Osteocyte (in vitro differentiated cells): ENCODE data around the gene SMIM23. TPM values are rescaled to one million over a fixed set of nuclear protein-coding genes. Genes with fewer than 3 reads are reported as not detected.

Experiments used
- DNase-seq: peaks from one replicate; pipeline ENCODE4 v3.0.0; 2021; ENCODE audit warnings: mixed read lengths; ENCODE audit not compliant: unreplicated experiment; ENCODE audit errors: extremely low spot score
- H3K27ac Mint-ChIP-seq: one replicate; pipeline ENCODE4 v1.8.0; 2021; ENCODE audit warnings: mild to moderate bottlenecking, mixed read lengths; ENCODE audit not compliant: unreplicated experiment
- H3K27me3 Mint-ChIP-seq: one replicate; pipeline ENCODE4 v1.8.0; 2021; ENCODE audit warnings: mixed read lengths; ENCODE audit not compliant: unreplicated experiment
- H3K36me3 Mint-ChIP-seq: one replicate; pipeline ENCODE4 v1.8.0; 2021; ENCODE audit warnings: mixed read lengths; ENCODE audit not compliant: unreplicated experiment
- H3K4me1 Mint-ChIP-seq: one replicate; pipeline ENCODE4 v1.8.0; 2021; ENCODE audit warnings: mixed read lengths; ENCODE audit not compliant: unreplicated experiment
- H3K4me3 Mint-ChIP-seq: one replicate; pipeline ENCODE4 v1.8.0; 2021; ENCODE audit warnings: mild to moderate bottlenecking, moderate library complexity, mixed read lengths; ENCODE audit not compliant: unreplicated experiment
- H3K9me3 Mint-ChIP-seq: one replicate; pipeline ENCODE4 v1.8.0; 2021; ENCODE audit warnings: mixed read lengths; ENCODE audit not compliant: unreplicated experiment
- total RNA-seq: library from RNA; stranded (reverse); gene quantifications from 2 replicates; pipeline ENCODE4 v1.2.1, GENCODE V29; 2021
- TF ChIP-seq, protein P1 (sequence below): fragments of 200-600 bp; sonication (generic); IDR thresholded peaks from 2 replicates; pipeline ENCODE4 v1.5.0; 2021; ENCODE audit warnings: antibody characterized with exemption, mild to moderate bottlenecking, moderate library complexity

SMIM23 gene
- total RNA-seq, 1 donor from 2014 or later = not detected

DNA sequence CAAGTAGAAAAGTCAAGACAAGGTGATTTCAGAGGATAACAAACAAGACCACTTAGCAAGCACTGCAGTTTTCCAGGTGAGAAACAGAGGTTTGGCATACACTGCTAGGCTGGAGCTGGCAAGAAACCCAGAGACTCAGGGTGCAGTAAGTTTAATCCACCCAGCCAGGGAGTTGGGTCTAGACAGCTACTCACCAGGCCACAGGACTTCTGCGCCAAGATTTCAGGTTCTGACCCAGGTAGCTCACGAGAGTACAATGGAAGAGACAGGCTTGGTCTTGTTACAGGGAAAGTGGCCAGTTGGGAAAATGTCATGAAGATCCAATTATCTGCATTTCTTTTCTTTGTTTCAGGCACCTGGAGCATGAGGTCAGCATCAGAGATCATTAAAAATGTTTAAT is 9.8 kb downstream of the SMIM23 start:
- Mint-ChIP-seq H3K27ac (no peak overlapping the region), H3K9me3 (no peaks in the 10 kb centered on the region), H3K4me3 (no peak overlapping the region), H3K36me3 (no peaks in the 10 kb centered on the region), H3K27me3 (peaks cover 50% of the 10 kb centered on the region), H3K4me1 (no peaks in the 10 kb centered on the region)
- DNase-seq = no peak
- TF ChIP-seq, protein P1, sequence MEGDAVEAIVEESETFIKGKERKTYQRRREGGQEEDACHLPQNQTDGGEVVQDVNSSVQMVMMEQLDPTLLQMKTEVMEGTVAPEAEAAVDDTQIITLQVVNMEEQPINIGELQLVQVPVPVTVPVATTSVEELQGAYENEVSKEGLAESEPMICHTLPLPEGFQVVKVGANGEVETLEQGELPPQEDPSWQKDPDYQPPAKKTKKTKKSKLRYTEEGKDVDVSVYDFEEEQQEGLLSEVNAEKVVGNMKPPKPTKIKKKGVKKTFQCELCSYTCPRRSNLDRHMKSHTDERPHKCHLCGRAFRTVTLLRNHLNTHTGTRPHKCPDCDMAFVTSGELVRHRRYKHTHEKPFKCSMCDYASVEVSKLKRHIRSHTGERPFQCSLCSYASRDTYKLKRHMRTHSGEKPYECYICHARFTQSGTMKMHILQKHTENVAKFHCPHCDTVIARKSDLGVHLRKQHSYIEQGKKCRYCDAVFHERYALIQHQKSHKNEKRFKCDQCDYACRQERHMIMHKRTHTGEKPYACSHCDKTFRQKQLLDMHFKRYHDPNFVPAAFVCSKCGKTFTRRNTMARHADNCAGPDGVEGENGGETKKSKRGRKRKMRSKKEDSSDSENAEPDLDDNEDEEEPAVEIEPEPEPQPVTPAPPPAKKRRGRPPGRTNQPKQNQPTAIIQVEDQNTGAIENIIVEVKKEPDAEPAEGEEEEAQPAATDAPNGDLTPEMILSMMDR = no peak

DNA sequence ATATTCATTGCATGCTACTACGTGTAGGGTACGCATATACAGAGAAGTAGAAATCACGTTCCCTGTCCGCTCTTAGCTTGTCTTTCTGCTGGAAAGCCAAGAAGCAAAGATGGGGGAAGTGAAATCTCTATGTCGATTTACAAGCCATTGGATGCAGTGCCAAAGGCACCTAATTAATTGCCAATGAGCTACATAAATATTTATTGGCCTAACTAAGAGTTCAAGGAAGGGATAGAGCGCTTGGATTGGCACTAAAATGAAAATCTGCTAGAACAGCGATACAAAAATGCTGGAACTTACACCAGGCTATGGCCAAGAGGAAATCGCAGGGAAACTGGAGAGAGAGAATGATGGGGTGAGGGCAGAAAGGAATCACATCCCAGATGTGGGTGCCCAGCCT is 10.8 kb downstream of the SMIM23 start:
- H3K9me3 Mint-ChIP-seq = no peaks in the 10 kb centered on the region
- peaks cover 40% of the 10 kb centered on the region for H3K27me3 Mint-ChIP-seq
- TF ChIP-seq, protein P1 = no peak
- no peaks in the 10 kb centered on the region for H3K36me3 Mint-ChIP-seq
- no peaks in the 10 kb centered on the region for H3K4me1 Mint-ChIP-seq
- no peak for DNase-seq
- H3K4me3 Mint-ChIP-seq = no peak overlapping the region
- no peak overlapping the region for H3K27ac Mint-ChIP-seq

DNA sequence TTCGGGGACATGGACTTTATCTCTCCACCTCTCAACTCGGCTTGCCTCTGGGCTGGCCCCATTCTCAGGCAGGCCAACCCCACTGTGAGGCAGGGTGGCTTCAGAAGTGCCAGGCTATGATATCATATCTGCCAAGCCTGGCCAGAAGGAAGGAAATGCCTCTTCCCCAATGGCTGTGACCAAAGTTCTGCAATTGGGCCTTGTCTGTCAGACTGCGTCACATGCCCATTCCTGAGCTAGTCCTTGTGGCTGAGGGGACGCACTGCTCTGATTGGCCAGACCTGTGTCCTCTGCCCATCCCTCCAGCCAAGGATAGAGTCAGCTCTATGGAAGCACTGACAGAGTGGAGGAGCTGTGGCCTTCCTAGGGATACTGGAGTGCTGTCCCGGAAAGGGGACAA is 11.9 kb downstream of the SMIM23 start:
- Mint-ChIP-seq H3K4me3 (no peak overlapping the region), H3K9me3 (no peaks in the 10 kb centered on the region)

DNA sequence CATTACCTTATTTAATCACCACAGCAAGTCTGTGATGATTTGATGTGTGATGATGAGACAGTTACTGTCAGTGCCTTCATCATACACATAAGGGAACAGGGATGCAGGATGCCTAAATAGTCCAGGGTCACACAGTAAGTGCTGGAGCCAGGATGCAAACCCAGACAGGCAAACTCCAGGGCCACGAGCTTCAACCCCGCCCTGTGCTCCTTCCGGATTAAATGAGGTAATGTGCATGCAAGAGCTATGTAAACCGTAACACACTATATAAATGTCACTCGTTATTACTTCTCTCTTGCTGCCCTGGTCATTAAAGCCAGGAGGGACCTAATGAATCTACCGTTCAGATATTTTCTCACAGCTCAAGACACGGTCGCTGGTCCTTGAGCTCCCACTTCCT is 12.8 kb downstream of the SMIM23 start:
- no peak overlapping the region for H3K27ac Mint-ChIP-seq
- DNase-seq = no peak
- H3K4me1 Mint-ChIP-seq = no peaks in the 10 kb centered on the region
- no peaks in the 10 kb centered on the region for H3K9me3 Mint-ChIP-seq
- peaks cover 37% of the 10 kb centered on the region for H3K27me3 Mint-ChIP-seq
- TF ChIP-seq, protein P1 = no peak
- no peaks in the 10 kb centered on the region for H3K36me3 Mint-ChIP-seq
- H3K4me3 Mint-ChIP-seq = no peak overlapping the region

More for the DNA sequence above, 11.9 kb downstream of the SMIM23 start:
- no peak for DNase-seq
- H3K27ac Mint-ChIP-seq = no peak overlapping the region
- TF ChIP-seq, protein P1 = no peak
- H3K27me3 Mint-ChIP-seq = peaks cover 36% of the 10 kb centered on the region
- no peaks in the 10 kb centered on the region for H3K4me1 Mint-ChIP-seq
- H3K36me3 Mint-ChIP-seq = no peaks in the 10 kb centered on the region

DNA sequence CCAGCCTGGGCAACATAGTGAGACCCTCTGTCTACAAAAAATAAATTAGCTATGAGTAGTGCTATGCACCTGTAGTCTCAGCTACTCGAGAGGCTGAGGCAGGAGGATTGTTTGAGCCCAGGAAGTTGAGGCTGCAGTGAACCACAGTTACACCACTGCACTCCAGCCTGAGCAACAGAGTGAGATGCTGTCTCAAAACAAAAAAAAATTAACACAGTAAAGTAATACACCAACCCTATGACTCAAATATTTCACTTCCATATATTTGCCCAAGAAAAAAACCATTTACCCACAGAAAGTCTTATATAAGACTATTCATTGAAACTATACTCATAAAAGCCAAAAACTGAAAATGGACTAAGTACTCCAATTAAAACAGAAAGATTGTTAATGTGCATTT is 16.2 kb downstream of the SMIM23 start:
- Mint-ChIP-seq H3K4me1 (no peaks in the 10 kb centered on the region), H3K36me3 (no peaks in the 10 kb centered on the region), H3K27me3 (peaks cover 45% of the 10 kb centered on the region), H3K4me3 (no peak overlapping the region), H3K27ac (no peak overlapping the region), H3K9me3 (no peaks in the 10 kb centered on the region)
- no peak for DNase-seq
- TF ChIP-seq, protein P1 = no peak
